Common myeloid progenitor, CD34-positive (primary cell): ENCODE measurements around the gene OR2T10.
"Not testable (repeated sequence)": the region's sequence is repeated elsewhere in the genome, so short reads cannot be mapped to it uniquely, and the experiment has no call there.

ENCODE experiments used
- CTCF ChIA-PET: fragments of 350-600 bp; sonication (Branson Sonifier 250); formaldehyde crosslinking; loops from one replicate; lab custom pipeline; 2021; ENCODE audit warnings: antibody characterized with exemption; lab: Charles Lee
- POLR2A ChIA-PET: fragments of 350-600 bp; sonication (Branson Sonifier 250); formaldehyde crosslinking; loops from one replicate; lab custom pipeline; 2021; ENCODE audit warnings: antibody characterized with exemption; lab: Charles Lee
- DNase-seq, 3 donors: peaks; one replicate each; pipeline versions ENCODE4 v3.0.0 to v3.0.0-alpha.2; 2013
- H3K27ac ChIP-seq, 2 experiments: 1 replicate in 1 of 2; 2 replicates in 1 of 2; pipeline ENCODE4 v1.7.0; 2013; ENCODE audit warnings: inconsistent platforms in 2 of 2, low read length in 2 of 2, mild to moderate bottlenecking in 2 of 2, low read depth in 1 of 2, moderate library complexity in 1 of 2; ENCODE audit not compliant: severe bottlenecking in 2 of 2, insufficient read depth in 1 of 2, poor library complexity in 1 of 2
- H3K27me3 ChIP-seq, 5 experiments: replicated peaks in 2 of 5; 1 replicate in 3 of 5; 2 replicates in 2 of 5; pipeline versions ENCODE4 v1.6.1 to v1.7.0; 2013; ENCODE audit warnings: low read length in 4 of 5, mild to moderate bottlenecking in 2 of 5, moderate library complexity in 2 of 5, inconsistent platforms in 1 of 5; ENCODE audit not compliant: insufficient read depth in 5 of 5, control insufficient read depth in 4 of 5
- H3K36me3 ChIP-seq, 4 experiments: 1 replicate in 2 of 4; 2 replicates in 2 of 4; pipeline versions ENCODE4 v1.6.1 to v1.7.0; 2013; ENCODE audit warnings: low read length in 3 of 4, control low read depth in 1 of 4, mild to moderate bottlenecking in 1 of 4; ENCODE audit not compliant: control insufficient read depth in 4 of 4, insufficient read depth in 4 of 4
- H3K4me1 ChIP-seq, 4 experiments: 1 replicate in 3 of 4; 2 replicates in 1 of 4; pipeline versions ENCODE4 v1.6.1 to v1.7.1; 2013; ENCODE audit warnings: low read length in 3 of 4, mild to moderate bottlenecking in 3 of 4, control low read depth in 1 of 4, inconsistent platforms in 1 of 4, moderate library complexity in 1 of 4; ENCODE audit not compliant: control insufficient read depth in 4 of 4, insufficient read depth in 4 of 4; ENCODE audit errors: control extremely low read depth in 1 of 4
- H3K4me3 ChIP-seq, 7 experiments: 1 replicate in 4 of 7; 2 replicates in 3 of 7; pipeline versions ENCODE4 v1.5.1 to v1.7.0; 2013; ENCODE audit warnings: mild to moderate bottlenecking in 7 of 7, low read length in 6 of 7, moderate library complexity in 6 of 7, inconsistent platforms in 2 of 7, low read depth in 2 of 7, control low read depth in 1 of 7; ENCODE audit not compliant: insufficient read depth in 4 of 7, control insufficient read depth in 1 of 7; ENCODE audit errors: extremely low read depth in 1 of 7
- H3K9me3 ChIP-seq, 5 experiments: 1 replicate in 4 of 5; 2 replicates in 1 of 5; pipeline versions ENCODE4 v1.6.1 to v1.7.1; 2013; ENCODE audit warnings: low read length in 4 of 5, mild to moderate bottlenecking in 2 of 5, inconsistent platforms in 1 of 5, low read depth in 1 of 5, moderate library complexity in 1 of 5; ENCODE audit not compliant: control insufficient read depth in 4 of 5, insufficient read depth in 2 of 5; ENCODE audit errors: control extremely low read depth in 1 of 5
- WGBS: methylation state at CpG from one replicate; pipeline ENCODE4 v1.1.5; 2013; ENCODE audit not compliant: insufficient coverage; 5-methylcytosine and 5-hydroxymethylcytosine counted together

OR2T10 gene

DNA sequence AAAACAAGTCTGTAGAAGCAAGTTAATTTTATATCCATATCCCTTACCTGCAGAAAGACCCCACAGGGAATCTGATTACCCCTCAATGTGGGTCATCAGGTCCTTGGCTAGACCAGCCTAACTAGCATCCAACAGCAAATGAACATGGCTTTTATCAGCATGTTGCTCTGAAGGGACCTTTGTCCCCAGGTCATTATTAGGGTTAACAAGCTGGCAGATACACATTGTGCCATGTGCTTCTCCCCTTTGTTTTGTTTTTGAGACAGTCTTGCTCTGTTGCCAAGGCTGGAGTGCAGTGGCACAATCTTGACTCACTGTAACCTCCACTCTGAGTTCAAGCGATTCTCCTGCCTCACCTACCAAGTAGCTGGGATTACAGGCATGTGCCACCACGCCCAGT is 37.5 kb upstream of the OR2T10 start, which contains the start of gene OR2T11:
TSS of gene OR2T11 (minus strand) at position 101 of the 400 bp plus-strand sequence. CDS start 7,963 bp downstream, outside the sequence.
- WGBS: no CpG with 5 or more reads among the region's 2 CpGs
- H3K36me3 ChIP-seq, H3K4me1 ChIP-seq, DNase-seq, CTCF ChIA-PET, H3K4me3 ChIP-seq, H3K27me3 ChIP-seq, POLR2A ChIA-PET, H3K27ac ChIP-seq, H3K9me3 ChIP-seq: not testable (repeated sequence)

DNA sequence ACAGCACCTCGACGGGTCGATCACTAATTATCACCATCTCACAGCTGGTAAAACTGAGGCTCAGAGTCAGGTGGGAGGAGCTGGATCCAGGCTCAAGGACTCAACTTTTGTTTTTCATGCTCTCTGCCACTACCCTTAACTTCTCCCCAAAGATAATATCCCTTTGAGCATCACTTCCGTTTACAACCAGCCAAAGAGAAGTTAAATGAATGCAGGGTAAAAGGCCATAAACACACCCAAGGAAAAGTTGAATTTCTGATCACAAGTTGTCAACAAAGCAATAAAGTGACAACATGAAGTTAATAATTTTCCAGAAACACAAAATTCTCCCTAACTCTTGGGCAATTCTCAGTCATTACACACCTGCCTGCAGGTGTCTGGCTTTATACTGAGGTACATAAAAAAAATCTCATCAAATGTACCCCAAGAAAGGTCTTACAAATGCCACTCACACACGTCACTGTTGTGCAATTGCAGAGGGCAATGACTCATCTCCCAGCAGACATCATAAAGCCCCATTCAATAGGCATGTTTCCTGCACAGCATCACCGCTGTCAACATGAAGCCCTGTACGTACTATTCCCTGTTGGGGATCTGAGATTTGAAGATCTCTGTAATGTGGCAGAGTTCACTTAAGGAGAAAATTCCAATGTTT is 34.0 kb upstream of the OR2T10 start:
- POLR2A ChIA-PET: no interaction called here
- Histone ChIP-seq H3K27me3 (no peaks in the 10 kb centered on the region), H3K4me1 (no peaks in the 10 kb centered on the region), H3K9me3 (no peaks in the 10 kb centered on the region), H3K36me3 (no peaks in the 10 kb centered on the region), H3K27ac (no peak overlapping the region), H3K4me3 (no peak overlapping the region)
- CTCF ChIA-PET: no interaction called here
- 100% methylated on average over 4 of the region's 7 CpGs for WGBS
- DNase-seq: peak in 2 of 3 donors; percentile 31 to 45

DNA sequence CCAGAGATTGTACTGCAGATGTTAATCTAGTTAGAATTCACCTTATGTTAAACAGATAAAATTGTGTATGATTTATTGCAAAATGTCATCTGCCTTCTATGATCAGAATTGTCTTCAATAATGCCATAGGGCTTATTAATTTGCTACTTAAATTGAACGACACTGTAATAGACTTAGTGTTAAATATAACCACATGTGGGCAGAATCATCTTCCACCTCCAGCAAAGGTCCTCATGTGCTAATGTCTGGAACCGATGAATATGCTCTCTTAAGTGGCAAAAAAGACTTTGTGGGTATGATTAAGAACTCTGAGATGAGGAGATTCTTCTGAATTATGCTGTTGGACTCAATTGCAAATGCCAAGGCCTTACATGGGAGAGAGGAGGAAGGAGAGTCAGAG is 33.1 kb upstream of the OR2T10 start:
- Histone ChIP-seq H3K27me3 (no peaks in the 10 kb centered on the region), H3K4me3 (no peak overlapping the region), H3K36me3 (no peaks in the 10 kb centered on the region), H3K27ac (no peak overlapping the region), H3K9me3 (no peaks in the 10 kb centered on the region), H3K4me1 (no peaks in the 10 kb centered on the region)
- POLR2A ChIA-PET: no interaction called here
- no peak for DNase-seq
- CTCF ChIA-PET: no interaction called here
- 100% methylated on average over 1 of the region's 2 CpGs for WGBS

DNA sequence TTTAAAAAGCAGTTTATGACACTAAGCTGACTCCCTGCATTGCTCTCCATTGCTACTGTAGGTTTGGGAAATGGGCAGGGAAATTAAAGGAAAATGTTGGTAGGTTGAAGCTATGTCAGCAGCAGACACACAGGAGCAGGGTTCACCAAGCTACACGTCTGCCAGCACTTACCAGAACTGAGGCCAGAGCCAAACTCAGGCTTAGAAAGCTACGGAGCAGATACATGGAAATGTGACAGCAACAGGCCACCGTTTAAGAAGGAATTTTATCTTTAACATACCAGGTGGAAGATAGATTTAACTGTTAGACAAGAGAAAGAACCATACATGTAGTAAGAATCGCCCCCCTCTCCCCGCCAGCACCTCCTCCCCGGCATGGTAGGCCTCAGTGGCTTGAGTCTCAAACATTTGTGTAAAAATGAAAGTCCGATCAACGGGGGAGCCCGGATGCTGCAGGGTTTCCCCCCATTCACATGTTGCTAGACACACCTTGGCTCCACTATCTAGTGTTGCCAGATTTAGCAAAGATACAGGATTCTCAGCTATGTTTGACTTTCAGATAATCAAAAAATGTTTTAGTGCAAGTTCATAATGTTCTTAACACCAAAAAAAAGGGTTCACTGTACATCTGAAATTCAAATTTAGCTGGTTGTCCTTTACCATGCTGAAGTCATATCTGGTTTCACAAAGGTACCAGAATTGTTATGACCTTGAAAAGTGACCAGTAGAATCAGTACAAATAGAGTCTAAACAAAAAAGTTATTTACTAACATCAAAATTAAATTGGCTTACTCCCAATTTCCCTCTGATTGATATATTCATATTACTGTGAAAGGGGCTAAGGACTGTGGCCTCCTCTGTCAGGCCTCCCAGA is 30.7 kb upstream of the OR2T10 start:
- ChIA-PET POLR2A (no interaction called here), CTCF (no interaction called here)
- Histone ChIP-seq H3K9me3 (no peaks in the 10 kb centered on the region), H3K27ac (no peak overlapping the region), H3K4me3 (no peak overlapping the region), H3K36me3 (no peaks in the 10 kb centered on the region), H3K4me1 (no peaks in the 10 kb centered on the region), H3K27me3 (no peaks in the 10 kb centered on the region)
- WGBS: 96% methylated on average over 9 of the region's 9 CpGs
- no peak for DNase-seq

DNA sequence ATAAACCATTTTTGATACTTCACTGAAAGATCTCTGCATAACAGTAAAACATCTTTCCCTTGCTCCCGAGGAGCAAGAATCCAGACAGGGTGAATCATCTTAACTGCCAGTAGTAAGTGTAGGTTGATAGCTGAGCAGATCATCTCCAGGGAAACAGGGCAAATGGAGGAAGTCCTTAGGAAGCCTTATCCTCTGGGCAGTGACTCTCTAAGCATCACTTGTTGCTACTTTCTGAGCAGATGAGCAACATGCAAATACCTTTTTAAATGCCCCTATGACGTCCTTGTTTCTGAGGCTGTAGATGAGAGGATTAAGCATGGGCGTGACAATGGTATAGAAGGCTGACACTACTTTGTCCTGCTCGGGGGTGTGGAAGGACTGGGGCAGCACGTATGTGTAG is 28.5 kb upstream of the OR2T10 start:
- no peaks in the 10 kb centered on the region for H3K27me3 ChIP-seq
- 100% methylated on average over 5 of the region's 5 CpGs for WGBS

DNA sequence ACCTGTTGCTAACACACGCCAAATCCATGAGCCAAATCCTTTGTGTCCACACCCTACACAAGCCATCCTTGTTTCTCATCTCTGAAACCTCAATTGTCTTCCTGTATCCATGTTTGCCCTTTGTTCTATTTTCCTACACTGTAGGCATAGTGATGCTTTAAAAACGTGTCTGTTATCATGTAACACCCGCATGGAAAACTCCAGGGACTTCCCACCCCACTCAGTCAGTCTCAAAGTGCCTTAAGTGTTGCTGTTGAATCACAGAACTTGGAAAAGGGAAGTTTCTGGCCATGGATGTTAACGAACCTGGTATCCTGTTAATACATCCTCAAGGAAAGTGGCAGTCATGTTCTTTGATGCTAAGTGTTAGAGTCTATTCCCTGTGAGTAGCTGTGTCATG is 27.7 kb upstream of the OR2T10 start:
- Histone ChIP-seq H3K27ac (no peak overlapping the region), H3K36me3 (no peaks in the 10 kb centered on the region), H3K4me1 (no peaks in the 10 kb centered on the region), H3K9me3 (no peaks in the 10 kb centered on the region), H3K27me3 (no peaks in the 10 kb centered on the region), H3K4me3 (no peak overlapping the region)
- 94% methylated on average over 3 of the region's 4 CpGs for WGBS
- DNase-seq: no peak
- POLR2A ChIA-PET: no interaction called here
- CTCF ChIA-PET: interaction anchor here (1.3 to 4.2 kb wide), 5 partner anchors 11 to 182 kb away, joined by 4 to 13 read pairs (median 6); no protein-coding TSS in a partner anchor

More for the DNA sequence above, 28.5 kb upstream of the OR2T10 start:
- H3K27ac ChIP-seq: no peak overlapping the region
- H3K4me3 ChIP-seq: no peak overlapping the region
- ChIA-PET CTCF (interaction anchor here (1.7 kb wide), 2 partner anchors 12 to 181 kb away, joined by 4 to 10 read pairs; no protein-coding TSS in a partner anchor), POLR2A (no interaction called here)
- H3K36me3 ChIP-seq: no peaks in the 10 kb centered on the region
- H3K9me3 ChIP-seq: no peaks in the 10 kb centered on the region
- no peak for DNase-seq
- no peaks in the 10 kb centered on the region for H3K4me1 ChIP-seq

DNA sequence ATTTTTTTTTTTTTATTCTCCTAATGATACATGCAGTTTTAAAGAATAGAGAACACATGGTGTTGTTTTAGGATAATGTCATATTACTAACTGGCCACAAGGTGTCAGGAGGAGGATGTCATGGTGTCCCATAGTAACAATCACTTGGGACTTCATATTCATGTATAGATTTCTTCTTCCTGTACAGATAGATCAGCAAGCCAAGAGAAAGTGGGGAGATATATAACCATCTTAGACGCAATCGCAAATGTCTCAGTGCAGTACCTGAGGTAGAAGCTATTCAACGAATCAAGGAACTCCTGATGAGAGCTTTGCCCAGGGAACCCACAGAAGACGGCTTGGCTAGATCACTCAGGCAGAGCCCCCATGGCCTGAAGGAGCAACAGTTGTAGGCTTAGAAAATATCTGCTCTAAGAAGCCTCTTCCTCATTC is 25.1 kb upstream of the OR2T10 start:
- 68% methylated on average over 4 of the region's 4 CpGs for WGBS
- POLR2A ChIA-PET: no interaction called here
- Histone ChIP-seq H3K27ac (no peak overlapping the region), H3K4me1 (no peaks in the 10 kb centered on the region), H3K36me3 (no peaks in the 10 kb centered on the region), H3K4me3 (no peak overlapping the region), H3K27me3 (no peaks in the 10 kb centered on the region), H3K9me3 (no peaks in the 10 kb centered on the region)
- CTCF ChIA-PET: interaction anchor here (0.6 to 6.3 kb wide), 16 partner anchors 8 to 191 kb away, joined by 3 to 58 read pairs (median 4); no protein-coding TSS in a partner anchor
- DNase-seq: peak; percentile 49 to 73 (median 69)
